Breast epithelium (tissue), 3 donors: ENCODE measurements around the gene VEGFA.

Experiments
- POLR2A ChIP-seq: fragments of 450-650 bp; IDR thresholded peaks from one replicate; pipeline ENCODE4 v1.6.1; 2016; ENCODE audit warnings: antibody characterized with exemption, mild to moderate bottlenecking, moderate library complexity
- POLR2AphosphoS5 ChIP-seq, 3 donors: sonication (generic); formaldehyde crosslinking; IDR thresholded peaks; one replicate each; pipeline ENCODE4 v1.6.1; 2017; ENCODE audit warnings: antibody characterized with exemption in 3 of 3

DNA sequence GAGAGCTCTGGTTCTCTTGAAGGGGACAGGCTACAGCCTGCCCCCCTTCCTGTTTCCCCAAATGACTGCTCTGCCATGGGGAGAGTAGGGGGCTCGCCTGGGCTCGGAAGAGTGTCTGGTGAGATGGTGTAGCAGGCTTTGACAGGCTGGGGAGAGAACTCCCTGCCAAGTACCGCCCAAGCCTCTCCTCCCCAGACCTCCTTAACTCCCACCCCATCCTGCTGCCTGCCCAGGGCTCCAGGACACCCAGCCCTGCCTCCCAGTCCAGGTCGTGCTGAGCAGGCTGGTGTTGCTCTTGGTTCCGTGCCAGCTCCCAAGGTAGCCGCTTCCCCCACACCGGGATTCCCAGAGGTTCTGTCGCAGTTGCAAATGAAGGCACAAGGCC lies 9.8 kb downstream of the VEGFA start:
- peak in 1 of 3 donors; percentile 34 for TF ChIP-seq POLR2AphosphoS5 (IDR thresholded peaks at IDR 0.05)
- no peak for TF ChIP-seq POLR2A
